Suprapubic skin (tissue), 4 donors: ENCODE measurements around the gene WSCD1.

ENCODE experiments used
- EP300 ChIP-seq: sonication (generic); formaldehyde crosslinking; IDR thresholded peaks from one replicate; pipeline ENCODE4 v1.6.1; 2017; ENCODE audit warnings: antibody characterized with exemption
- POLR2A ChIP-seq, 2 donors: fragments of 450-650 bp; IDR thresholded peaks; one replicate each; pipeline ENCODE4 v1.6.1; 2017; ENCODE audit warnings: antibody characterized with exemption in 2 of 2, mild to moderate bottlenecking in 2 of 2, moderate library complexity in 2 of 2
- POLR2AphosphoS5 ChIP-seq, 3 donors: sonication (generic); formaldehyde crosslinking; IDR thresholded peaks; one replicate each; pipeline ENCODE4 v1.6.1; 2017; ENCODE audit warnings: antibody characterized with exemption in 3 of 3
- TF ChIP-seq, protein P1 (sequence below), 2 donors: fragments of 200-600 bp in 1 of 2; fragments of 450-650 bp in 1 of 2; sonication (generic) in 1 of 2; IDR thresholded peaks; one replicate each; pipeline ENCODE4 v1.5.1; 2016 to 2019; ENCODE audit warnings: antibody characterized with exemption in 2 of 2, mild to moderate bottlenecking in 1 of 2, moderate library complexity in 1 of 2

DNA sequence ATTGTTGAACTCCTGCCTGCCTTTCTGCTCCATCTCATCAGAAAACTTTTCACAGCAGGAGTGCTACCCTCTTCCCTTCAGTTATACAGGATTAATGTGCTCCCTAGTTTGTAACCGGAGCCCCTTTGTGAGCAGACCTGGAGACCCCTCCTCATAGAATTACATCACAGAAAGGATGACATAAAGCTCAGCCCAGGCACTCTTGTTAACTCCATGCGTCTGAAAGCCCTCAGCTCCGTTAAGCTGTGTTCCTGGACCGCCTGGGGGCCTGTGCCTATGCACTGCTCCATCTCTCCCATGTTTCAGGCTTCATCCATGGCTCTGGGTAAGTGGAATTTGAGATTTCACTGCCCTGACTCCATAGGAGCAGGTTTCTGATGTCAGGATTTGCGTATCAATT, 7.6 kb downstream of the WSCD1 start:
- TF ChIP-seq POLR2A (IDR thresholded peaks at IDR 0.05) (no peak), EP300 (no peak), POLR2AphosphoS5 (IDR thresholded peaks at IDR 0.05) (no peak)
- TF ChIP-seq, protein P1, sequence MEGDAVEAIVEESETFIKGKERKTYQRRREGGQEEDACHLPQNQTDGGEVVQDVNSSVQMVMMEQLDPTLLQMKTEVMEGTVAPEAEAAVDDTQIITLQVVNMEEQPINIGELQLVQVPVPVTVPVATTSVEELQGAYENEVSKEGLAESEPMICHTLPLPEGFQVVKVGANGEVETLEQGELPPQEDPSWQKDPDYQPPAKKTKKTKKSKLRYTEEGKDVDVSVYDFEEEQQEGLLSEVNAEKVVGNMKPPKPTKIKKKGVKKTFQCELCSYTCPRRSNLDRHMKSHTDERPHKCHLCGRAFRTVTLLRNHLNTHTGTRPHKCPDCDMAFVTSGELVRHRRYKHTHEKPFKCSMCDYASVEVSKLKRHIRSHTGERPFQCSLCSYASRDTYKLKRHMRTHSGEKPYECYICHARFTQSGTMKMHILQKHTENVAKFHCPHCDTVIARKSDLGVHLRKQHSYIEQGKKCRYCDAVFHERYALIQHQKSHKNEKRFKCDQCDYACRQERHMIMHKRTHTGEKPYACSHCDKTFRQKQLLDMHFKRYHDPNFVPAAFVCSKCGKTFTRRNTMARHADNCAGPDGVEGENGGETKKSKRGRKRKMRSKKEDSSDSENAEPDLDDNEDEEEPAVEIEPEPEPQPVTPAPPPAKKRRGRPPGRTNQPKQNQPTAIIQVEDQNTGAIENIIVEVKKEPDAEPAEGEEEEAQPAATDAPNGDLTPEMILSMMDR (IDR thresholded peaks at IDR 0.05), result no peak
